ENCODE measurements around the gene FOXP4.

Gene FOXP4

GRCh38 chr6:41583565-41583964 lies 37.4 kb downstream of the FOXP4 start:
- TF ChIP-seq TAF1 (IDR thresholded peaks at IDR 0.05; ENCODE audit: borderline replicate concordance, low read depth, low read length) = no peak
- TF ChIP-seq POLR2A (IDR thresholded peaks at IDR 0.05; ENCODE audit: low read depth, low read length) = no peak
- no peak for TF ChIP-seq POLR2AphosphoS5 (IDR thresholded peaks at IDR 0.05; ENCODE audit: low read depth, low read length)
- DNase-seq (ENCODE audit: insufficient read length) (no peak), FAIRE-seq (no peak)

GRCh38 chr6:41584205-41584604 lies 38.0 kb downstream of the FOXP4 start:
- TF ChIP-seq POLR2A (IDR thresholded peaks at IDR 0.05; ENCODE audit: low read depth, low read length) = no peak
- TF ChIP-seq POLR2AphosphoS5 (IDR thresholded peaks at IDR 0.05; ENCODE audit: low read depth, low read length) = no peak
- no peak for TF ChIP-seq TAF1 (IDR thresholded peaks at IDR 0.05; ENCODE audit: borderline replicate concordance, low read depth, low read length)
- DNase-seq (ENCODE audit: insufficient read length) = no peak
- no peak for FAIRE-seq

GRCh38 chr6:41584668-41585205 lies 38.6 kb downstream of the FOXP4 start:
- TF ChIP-seq TAF1 (IDR thresholded peaks at IDR 0.05; ENCODE audit: borderline replicate concordance, low read depth, low read length) = no peak
- no peak for TF ChIP-seq POLR2A (IDR thresholded peaks at IDR 0.05; ENCODE audit: low read depth, low read length)
- no peak for TF ChIP-seq POLR2AphosphoS5 (IDR thresholded peaks at IDR 0.05; ENCODE audit: low read depth, low read length)
- DNase-seq (ENCODE audit: insufficient read length) (no peak), FAIRE-seq (no peak)

- DNase-seq (ENCODE audit: insufficient read length) (no peak), FAIRE-seq (no peak)
- TF ChIP-seq POLR2AphosphoS5 (IDR thresholded peaks at IDR 0.05; ENCODE audit: low read depth, low read length) (no peak), TAF1 (IDR thresholded peaks at IDR 0.05; ENCODE audit: borderline replicate concordance, low read depth, low read length) (no peak), POLR2A (IDR thresholded peaks at IDR 0.05; ENCODE audit: low read depth, low read length) (no peak)
Measured at GRCh38 chr6:41585605-41586004, 39.4 kb downstream of the FOXP4 start.

- TF ChIP-seq POLR2A (IDR thresholded peaks at IDR 0.05; ENCODE audit: low read depth, low read length) (no peak), POLR2AphosphoS5 (IDR thresholded peaks at IDR 0.05; ENCODE audit: low read depth, low read length) (no peak), TAF1 (IDR thresholded peaks at IDR 0.05; ENCODE audit: borderline replicate concordance, low read depth, low read length) (no peak)
- no peak for FAIRE-seq
- DNase-seq (ENCODE audit: insufficient read length) = no peak
Measured at GRCh38 chr6:41586252-41587007, 40.2 kb downstream of the FOXP4 start.

- DNase-seq (ENCODE audit: insufficient read length) (no peak), FAIRE-seq (no peak)
- no peak for TF ChIP-seq POLR2AphosphoS5 (IDR thresholded peaks at IDR 0.05; ENCODE audit: low read depth, low read length)
- no peak for TF ChIP-seq TAF1 (IDR thresholded peaks at IDR 0.05; ENCODE audit: borderline replicate concordance, low read depth, low read length)
- no peak for TF ChIP-seq POLR2A (IDR thresholded peaks at IDR 0.05; ENCODE audit: low read depth, low read length)
Measured at GRCh38 chr6:41587131-41587879, 41.1 kb downstream of the FOXP4 start.

GRCh38 chr6:41588111-41588510 lies 41.9 kb downstream of the FOXP4 start:
- FAIRE-seq (no peak), DNase-seq (ENCODE audit: insufficient read length) (no peak)
- no peak for TF ChIP-seq POLR2AphosphoS5 (IDR thresholded peaks at IDR 0.05; ENCODE audit: low read depth, low read length)
- no peak for TF ChIP-seq TAF1 (IDR thresholded peaks at IDR 0.05; ENCODE audit: borderline replicate concordance, low read depth, low read length)
- TF ChIP-seq POLR2A (IDR thresholded peaks at IDR 0.05; ENCODE audit: low read depth, low read length) = no peak

GRCh38 chr6:41589223-41589622 lies 43.0 kb downstream of the FOXP4 start:
- DNase-seq (ENCODE audit: insufficient read length) = no peak
- TF ChIP-seq POLR2AphosphoS5 (IDR thresholded peaks at IDR 0.05; ENCODE audit: low read depth, low read length) (no peak), POLR2A (IDR thresholded peaks at IDR 0.05; ENCODE audit: low read depth, low read length) (no peak), TAF1 (IDR thresholded peaks at IDR 0.05; ENCODE audit: borderline replicate concordance, low read depth, low read length) (no peak)
- no peak for FAIRE-seq

- FAIRE-seq (no peak), DNase-seq (ENCODE audit: insufficient read length) (no peak)
- no peak for TF ChIP-seq POLR2AphosphoS5 (IDR thresholded peaks at IDR 0.05; ENCODE audit: low read depth, low read length)
- no peak for TF ChIP-seq TAF1 (IDR thresholded peaks at IDR 0.05; ENCODE audit: borderline replicate concordance, low read depth, low read length)
- no peak for TF ChIP-seq POLR2A (IDR thresholded peaks at IDR 0.05; ENCODE audit: low read depth, low read length)
Measured at GRCh38 chr6:41589636-41590622, 43.7 kb downstream of the FOXP4 start.

GRCh38 chr6:41591122-41591521 lies 44.9 kb downstream of the FOXP4 start:
- DNase-seq (ENCODE audit: insufficient read length) (no peak), FAIRE-seq (no peak)
- TF ChIP-seq POLR2AphosphoS5 (IDR thresholded peaks at IDR 0.05; ENCODE audit: low read depth, low read length) (no peak), POLR2A (IDR thresholded peaks at IDR 0.05; ENCODE audit: low read depth, low read length) (no peak)
